HG03108 (cell line): Measurements from ENCODE around the gene PTK7.

Experiments used
- ATAC-seq: cut with Tn5 transposase; IDR thresholded peaks from one replicate; pipeline ENCODE4 v1.9.1; 2021; ENCODE audit warnings: moderate library complexity; ENCODE audit not compliant: unreplicated experiment

The PTK7 gene

DNA sequence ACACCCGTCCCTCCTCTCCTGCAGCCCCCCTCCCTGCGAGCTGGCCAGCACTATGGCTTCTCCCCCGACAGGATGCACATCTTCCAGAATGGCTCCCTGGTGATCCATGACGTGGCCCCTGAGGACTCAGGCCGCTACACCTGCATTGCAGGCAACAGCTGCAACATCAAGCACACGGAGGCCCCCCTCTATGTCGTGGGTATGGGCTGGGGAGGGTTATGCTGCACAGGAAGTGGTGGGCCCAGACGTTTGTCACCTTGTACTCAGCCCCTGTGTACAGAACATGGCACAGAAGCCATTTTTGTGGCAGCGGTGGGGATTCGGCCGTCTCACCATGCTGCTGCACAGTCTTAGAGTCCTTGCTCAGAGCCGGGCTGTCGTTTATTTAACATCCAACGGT lies 66.0 kb downstream of the PTK7 start:
- ATAC-seq, result no peak

DNA sequence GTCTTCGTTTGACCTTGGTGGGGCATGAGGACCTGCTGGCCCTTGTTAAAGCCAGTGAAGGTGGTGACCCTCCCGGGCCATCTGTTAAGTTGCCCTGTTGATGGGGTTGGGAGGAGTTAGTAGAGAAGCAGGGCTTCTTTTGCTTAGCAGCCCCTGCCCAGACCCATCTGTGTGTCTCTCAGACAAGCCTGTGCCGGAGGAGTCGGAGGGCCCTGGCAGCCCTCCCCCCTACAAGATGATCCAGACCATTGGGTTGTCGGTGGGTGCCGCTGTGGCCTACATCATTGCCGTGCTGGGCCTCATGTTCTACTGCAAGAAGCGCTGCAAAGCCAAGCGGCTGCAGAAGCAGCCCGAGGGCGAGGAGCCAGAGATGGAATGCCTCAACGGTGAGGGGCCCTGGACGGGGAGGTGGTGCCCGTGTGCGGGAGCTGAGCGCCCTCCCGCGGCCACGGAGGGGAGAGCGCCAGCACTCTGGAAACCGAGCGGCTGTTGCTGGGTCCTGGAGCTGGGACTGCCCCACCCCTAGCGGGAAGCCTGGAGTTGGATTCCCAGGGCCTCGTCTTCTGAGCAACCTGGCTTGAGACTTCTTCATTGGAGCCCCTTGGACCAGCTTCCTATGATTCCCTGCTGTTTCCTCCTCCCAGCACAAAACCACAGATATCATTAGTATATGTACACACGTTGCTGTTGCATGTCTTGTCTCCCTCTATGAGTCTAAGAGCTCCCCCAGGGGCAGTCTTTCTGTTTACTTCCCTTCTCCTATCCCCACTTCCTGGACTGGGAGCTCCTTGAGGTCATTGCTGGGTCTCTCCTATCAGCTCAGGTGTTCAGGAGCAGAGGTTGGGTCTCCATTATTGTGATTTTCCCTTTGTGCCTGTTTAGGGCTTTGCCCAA lies 67.4 kb downstream of the PTK7 start:
- peak; percentile 69 for ATAC-seq

DNA sequence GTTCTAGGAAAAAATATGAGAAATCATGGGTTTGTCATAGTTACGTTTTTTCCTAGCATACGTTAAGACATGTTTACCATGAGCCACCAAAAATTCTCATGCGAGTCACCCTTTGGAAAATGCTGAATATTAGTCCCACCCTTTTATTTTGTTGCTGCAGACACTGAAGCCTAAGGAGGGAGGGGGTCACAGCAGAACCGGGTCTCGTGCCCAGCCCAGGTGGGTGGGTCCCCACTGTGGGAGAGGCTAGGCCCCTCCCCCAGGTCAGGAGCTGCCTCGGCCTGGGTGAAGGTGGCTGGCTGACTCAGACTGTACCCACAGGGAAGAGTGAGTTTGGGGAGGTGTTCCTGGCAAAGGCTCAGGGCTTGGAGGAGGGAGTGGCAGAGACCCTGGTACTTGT lies 68.8 kb downstream of the PTK7 start:
- no peak for ATAC-seq

DNA sequence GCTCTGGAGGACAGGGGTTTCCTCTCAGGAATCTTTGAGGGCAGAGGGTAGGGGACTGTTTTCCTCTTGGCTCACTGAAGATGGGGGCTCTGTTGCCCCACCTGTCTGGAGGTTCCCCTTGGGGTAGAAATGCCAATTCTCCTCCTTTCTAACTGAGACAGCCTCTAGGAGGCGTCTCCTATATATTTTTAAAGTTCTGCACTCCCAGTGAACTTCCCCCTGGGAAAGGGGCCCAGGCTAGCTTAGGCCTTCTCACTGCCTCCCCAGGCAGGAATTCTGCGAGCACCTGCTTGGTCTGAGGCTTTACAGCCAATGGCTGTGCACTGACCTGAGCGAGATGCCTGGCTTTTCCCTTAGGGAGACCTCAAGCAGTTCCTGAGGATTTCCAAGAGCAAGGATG lies 70.1 kb downstream of the PTK7 start:
- ATAC-seq, result no peak

DNA sequence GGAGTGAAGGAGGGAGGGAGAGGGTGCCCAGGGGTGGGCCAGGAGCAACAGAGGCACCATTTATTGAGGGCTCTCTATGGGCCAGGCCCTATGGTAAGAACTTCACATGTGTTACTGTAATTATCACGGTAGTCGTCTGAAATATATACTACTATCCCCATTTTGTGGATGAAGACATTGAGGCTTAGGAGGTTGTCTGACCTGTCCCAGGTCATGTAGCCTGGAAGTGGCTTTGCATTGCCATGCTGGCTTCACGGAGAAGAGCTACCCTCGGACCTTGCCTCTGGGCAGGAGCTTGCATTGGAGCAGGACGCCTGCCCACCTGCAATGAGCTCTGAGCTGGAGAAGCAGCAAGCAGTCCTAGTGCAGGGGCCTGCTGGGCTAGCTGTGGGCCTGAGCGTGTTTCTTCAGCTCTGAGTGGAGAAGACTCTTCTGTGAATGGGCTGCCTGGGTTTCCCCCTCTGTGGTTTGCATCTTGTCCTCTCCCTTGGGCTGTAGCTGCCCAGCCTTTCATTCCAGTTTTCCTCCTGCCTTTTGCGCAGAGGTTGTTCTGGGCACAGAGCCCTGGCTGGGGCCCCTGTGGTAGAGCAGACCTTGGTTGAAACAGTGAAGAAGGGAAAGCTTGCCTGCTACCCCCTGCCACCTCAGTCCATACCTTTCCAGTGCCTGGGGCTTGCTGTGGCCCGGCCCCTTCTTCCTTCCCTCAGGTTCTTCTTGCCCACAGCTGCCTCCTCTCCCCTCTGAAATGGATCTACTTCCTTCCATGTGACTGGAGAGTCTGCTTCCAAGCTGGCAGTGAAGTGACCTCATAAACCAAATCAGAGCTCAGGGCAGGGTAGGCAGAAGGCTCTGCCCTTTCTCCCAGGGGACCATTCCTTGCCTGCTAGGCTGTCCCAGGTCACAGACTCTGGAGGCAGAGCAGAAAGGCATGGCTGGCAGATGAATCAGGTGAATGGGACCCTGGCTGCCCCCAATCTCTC lies 70.9 kb downstream of the PTK7 start:
- ATAC-seq, result no peak

DNA sequence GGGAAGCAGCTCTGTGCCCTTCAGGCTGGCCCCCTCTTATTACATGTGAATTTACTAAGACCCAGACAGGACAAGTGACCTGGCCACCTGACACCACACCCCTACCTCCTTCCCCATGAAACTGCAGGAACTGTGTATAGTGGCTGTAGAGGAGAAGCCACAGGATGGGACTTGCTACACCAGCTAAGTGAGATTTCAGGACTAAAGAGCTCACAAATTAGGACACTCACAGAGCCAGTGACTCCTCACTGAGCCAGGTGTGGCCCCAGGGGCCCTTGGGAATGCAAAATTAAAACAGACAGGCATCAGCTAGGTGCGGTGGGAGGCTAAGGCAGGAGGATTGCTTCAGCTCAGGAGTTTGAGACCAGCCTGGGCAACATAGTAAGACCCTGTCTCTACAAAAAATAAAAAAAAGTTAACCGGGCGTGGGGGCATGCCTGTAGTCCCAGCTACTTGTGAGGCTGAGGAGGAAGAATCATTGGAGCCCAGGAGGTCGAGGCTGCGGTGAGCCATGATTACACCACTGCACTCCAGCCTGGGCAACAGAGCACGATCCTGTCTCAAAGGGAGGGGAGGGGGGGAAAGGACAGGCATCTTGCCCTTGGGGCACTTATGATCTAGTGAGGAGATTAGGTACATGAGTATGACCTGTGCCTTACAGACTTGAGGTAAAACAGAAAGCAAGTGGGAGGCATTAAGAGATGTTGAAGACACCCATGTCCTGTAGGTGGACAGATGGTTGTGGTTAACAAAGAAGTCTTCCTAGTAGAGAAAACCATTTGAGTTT lies 71.8 kb downstream of the PTK7 start:
- no peak for ATAC-seq

DNA sequence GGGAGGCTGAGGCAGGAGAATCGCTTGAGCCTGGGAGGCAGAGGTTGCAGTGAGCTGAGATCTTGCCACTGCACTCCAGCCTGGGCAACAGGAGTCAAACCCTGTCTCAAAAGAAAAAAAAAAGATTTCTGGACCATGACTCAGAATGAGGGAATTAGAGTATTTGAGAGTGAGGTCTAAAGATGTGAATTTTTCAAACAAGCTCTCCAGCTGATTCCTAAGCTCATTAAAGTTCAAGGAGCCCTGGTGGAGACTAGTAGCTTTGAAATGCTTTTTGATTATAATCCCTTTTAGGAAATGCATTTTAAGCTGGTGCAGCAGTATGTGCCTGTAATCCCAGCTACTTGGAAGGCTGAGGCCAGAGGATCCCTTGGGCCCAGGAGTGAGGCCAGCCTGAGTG lies 73.2 kb downstream of the PTK7 start:
- ATAC-seq, result no peak

DNA sequence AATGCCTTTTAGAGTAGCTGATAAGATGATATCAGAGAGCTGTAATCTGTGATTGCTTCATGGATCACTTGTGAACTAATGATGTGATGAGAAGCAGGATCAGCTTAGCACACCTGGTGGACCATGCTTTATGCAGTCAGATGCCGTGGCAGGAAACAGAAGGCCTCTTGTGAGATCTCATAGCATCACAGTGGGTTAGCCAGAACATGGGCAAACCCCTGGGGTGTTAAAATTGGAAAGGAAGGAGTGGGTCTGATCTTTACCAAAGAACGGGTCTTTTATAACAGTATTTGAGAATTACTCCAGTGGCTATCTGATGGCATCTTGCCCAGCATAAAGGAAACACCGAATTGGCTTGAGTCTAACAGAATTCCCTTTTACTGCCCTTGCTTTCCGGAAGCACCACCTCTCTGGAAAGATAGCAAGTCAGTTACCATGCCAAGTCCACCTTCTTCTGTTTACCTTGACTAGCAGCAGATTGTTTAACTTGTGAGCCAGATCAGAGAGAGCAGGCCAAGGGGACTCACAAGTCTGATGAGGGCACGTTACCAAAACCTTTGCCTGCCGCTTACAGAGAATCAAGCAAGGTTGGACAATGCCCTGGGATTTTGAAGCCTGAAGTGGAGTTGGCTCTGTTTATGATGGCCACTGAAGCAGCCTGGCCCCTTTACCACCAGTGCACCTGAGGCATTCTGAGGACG lies 74.1 kb downstream of the PTK7 start:
- ATAC-seq, result no peak

DNA sequence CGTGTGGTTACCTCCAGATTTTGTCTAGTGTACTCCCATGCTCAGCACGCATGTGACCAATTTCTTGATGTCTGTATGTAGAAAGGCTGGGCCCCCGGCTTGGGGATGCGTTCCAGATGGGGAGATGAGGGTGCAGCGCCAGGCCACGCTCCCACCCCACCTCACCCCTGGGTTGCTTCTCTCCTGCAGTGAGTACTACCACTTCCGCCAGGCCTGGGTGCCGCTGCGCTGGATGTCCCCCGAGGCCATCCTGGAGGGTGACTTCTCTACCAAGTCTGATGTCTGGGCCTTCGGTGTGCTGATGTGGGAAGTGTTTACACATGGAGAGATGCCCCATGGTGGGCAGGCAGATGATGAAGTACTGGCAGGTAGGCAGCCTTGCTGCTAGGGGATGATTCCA lies 83.5 kb downstream of the PTK7 start:
- no peak for ATAC-seq

DNA sequence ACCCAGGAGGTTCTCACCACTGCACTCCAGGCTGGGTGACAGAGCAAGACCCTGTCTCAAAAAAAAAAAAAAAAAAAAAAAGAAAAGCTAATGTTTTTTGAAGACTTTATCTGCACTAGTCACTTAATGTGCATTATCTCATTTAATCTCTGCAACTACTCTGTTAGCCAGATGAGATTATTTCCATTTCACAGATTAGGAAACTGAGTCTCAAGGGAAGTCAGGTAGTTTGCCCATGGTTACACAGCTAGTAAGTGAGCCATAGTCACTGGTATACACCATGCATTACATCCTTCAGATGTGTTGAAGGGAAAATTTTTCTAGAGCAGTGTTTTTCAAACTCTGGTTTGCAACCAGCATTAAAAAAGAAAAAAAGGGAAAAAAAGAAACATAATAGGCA lies 87.8 kb downstream of the PTK7 start:
- no peak for ATAC-seq

DNA sequence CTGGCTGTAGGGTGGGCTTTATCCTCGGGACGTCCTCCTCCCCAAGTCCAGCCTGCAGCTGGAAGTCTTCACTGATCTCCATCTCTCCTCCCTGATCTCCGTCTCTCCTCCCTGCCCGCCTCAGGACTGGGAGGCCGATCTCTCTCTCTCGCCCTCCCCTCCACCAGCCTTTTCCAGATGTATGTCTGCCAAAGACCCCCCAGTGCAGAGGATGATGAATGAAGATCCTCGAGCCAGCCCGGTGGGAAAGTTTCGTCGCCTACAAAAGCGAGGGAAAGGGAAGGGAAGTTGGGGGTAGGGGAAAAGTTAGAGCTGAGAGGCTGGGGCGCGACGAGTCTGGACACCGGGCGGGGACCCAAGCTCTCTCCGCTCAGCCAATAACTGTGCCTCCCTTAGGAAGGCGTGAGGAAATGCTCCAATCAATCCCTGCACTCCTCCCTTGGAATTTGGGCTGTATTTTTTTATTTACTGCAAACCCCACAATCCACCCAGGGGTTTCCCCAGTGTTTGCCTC lies 94.4 kb downstream of the PTK7 start:
- no peak for ATAC-seq

DNA sequence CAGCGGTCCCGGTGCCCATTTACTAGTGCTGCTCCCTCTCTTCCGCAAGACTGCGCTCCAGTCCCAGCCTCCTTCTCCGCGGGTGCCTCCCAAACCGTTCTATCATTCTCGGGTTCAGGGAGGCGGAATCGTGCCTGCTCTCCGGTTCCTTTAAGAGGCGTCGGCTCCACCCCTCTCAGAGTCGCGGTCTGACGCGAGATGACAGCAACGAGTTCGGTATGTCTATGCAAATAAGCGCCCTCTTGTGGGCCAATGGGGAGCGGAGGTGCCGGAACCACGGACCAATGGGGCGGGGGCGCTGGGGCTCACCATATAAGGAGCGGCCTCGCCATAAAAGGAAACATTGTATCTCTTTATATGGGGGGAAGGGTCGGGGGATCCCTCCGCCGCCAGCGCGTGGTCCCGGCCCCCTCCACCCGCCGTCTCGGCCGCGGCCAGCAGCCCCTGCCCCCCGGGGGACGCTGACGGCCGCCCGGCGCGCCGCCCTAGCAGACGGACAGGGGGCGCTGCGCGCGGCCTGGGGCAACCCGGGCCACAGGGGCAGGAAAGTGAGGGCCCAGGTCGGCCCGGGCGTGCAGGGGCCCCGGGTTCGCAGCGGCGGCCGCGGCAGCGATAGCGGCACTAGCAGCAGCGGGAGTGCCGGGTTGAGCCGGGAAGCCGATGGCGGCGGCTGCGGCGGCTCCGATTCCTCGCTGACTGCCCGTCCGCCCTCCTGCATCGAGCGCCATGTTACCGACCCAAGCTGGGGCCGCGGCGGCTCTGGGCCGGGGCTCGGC lies 95.0 kb downstream of the PTK7 start, which contains the start of gene SRF:
Gene SRF (plus strand): TSS at position 339 of the 776 bp plus-strand sequence. CDS start 388 bp downstream, at position 727.
- peak; percentile 49 for ATAC-seq

DNA sequence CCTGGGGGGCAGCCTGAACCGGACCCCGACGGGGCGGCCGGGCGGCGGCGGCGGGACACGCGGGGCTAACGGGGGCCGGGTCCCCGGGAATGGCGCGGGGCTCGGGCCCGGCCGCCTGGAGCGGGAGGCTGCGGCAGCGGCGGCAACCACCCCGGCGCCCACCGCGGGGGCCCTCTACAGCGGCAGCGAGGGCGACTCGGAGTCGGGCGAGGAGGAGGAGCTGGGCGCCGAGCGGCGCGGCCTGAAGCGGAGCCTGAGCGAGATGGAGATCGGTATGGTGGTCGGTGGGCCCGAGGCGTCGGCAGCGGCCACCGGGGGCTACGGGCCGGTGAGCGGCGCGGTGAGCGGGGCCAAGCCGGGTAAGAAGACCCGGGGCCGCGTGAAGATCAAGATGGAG lies 95.6 kb downstream of the PTK7 start:
- ATAC-seq, result no peak

DNA sequence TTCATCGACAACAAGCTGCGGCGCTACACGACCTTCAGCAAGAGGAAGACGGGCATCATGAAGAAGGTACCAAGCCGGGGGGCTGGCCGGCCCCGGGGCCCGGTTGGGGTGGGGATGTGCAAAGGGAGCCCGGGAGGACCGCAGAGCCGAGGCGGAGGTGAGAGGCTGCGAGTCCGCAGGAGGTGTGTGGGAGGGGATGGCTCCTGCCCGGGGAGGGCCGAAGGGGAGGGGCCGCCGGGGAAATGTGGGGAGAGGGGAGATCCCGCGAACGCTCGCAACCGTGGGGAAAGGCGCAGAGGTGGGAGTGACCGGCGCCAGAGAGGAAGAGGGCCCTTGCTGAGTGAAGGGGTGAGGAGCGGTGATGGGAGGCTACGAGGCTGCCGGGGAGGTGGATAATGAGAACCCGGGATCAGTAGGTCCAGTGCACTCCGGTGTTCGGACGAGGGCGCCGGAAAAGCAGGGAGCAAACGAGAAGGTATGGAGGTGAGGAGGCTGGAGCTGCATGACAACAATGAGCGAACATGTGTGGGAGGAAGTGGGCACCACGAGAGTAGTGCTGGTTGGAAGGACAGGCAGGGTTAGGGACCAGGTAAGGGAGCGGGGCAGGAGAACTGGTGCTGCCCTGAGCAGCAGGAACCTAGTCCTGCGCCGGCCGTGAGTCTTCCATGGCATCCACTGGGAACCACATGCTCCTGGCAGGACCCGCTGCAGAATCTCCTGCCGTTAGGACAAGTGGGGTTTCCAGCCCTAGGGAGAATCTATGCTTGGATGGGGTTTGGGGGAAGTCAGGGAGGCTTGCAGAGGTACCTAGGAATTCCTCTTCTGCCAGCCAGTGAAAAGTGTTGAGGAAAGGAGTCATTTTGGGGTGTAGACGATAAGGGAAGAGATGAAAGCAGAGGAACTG lies 96.2 kb downstream of the PTK7 start:
- no peak for ATAC-seq

DNA sequence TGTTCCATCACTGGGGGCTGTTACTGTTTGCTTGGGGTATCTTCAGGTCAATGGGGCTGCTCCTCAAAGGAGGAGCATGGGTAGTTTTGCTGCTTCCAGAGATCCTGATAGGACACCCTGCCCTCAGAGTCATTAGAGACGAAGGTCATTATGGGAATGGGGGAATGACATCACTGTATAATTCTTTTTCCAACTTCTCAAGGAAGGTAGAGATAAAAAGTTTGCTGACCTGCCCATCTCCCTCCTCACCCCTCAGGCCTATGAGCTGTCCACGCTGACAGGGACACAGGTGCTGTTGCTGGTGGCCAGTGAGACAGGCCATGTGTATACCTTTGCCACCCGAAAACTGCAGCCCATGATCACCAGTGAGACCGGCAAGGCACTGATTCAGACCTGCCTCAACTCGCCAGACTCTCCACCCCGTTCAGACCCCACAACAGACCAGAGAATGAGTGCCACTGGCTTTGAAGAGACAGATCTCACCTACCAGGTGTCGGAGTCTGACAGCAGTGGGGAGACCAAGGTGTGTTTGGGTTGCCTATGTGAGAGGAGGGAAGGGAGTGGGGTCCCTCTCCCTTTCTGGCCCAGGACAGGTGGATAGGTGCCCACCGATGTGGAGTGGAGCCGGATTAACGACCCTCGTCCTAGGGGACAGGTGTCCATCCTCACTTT lies 97.6 kb downstream of the PTK7 start:
- ATAC-seq, result no peak

DNA sequence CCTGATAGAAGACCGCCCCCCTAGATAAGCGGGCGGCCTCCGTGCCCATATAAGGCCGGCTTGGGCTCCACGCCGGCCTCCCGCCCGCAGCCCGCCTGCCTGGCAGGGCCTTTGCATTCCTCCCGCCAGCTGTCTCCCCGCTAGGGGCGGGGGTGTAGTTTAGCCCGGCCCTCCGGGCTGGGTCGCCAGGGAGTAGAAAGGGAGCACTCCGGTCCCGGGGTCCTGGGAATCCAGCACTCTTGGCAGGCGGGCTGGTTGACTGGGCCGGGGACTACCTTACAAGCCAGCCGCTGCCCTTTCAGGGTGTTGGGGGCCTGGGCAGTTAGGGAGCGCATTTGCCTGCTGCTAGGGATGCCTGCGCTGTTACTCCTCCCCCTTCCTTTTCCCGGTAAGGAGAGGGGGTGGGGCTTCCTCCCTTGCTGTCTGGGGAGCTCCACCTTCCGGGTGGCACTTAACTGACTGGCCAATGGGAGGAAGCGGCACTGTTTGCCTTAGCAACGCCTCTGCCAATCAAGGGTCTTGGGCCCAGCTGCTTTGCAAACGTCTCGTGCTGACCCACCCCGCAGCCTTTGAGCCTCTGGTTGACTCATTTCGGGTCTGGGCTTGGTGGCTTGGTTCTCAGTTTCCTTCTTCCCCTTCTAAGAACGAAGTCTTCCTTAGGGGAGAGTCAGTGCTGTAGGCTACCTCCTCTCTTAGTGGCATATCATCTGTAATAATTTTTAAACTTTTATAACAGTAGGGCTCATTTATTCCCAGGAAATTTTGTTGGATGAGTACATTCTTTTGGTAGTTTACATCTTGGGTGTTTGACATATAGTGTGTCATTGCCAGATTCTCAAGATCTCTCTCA lies 98.4 kb downstream of the PTK7 start:
- ATAC-seq, result peak; percentile 63
